ENCODE measurements around the gene KRT76. TPM values are rescaled to one million over a fixed set of nuclear protein-coding genes. Genes with fewer than 3 reads are reported as not detected.

The KRT76 gene
- total RNA-seq, 1 experiment from 2014 or later, result not detected

DNA sequence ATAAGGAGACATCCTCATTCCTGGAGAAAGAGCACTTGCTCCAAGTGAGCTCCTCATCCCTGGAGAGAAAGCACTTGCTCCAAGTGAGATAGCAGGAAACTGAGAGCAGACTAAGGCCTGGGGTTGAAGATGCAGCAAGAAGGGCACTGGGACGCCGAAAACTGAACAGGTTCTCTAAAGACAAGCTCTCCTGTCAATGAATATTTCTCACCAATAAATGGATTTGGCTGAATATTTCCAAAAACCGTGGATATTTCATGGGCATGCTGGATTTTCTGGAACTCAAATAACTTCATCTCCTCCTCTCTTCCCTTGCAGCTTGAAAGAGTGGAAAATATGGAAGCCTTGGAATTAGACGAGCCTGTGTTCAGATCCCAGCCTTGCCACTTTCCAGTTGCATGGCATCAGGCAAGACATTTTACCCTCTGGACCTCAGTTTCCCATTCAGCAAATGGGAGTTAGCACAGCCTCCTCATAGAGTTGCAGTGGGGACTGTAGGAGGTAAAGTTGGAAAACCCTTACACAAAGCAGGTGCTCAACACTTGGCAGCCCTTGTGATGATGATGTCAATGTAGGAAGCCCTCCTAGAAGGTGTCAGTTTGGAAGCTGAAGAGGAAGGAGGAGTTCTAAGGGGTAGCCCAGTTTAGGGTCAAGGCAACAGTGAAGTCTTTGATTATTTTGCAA, 4.4 kb upstream of the KRT76 start:
- H3F3A ChIP-seq (ENCODE audit: low read length, unreplicated experiment), result no peaks in the 10 kb centered on the region
- ChIA-PET CTCF (interaction anchor here (0.6 kb wide), 1 partner anchor 1403 kb away, joined by 3 read pairs; no protein-coding TSS in a partner anchor), POLR2A (ENCODE audit: unreplicated experiment) (no interaction called here)
- H3K27me3 ChIP-seq (ENCODE audit: low read length), result peaks cover 16% of the 10 kb centered on the region; the same call in 1 of the 2 replicates
- no peaks in the 10 kb centered on the region for H3K79me2 ChIP-seq (ENCODE audit: low read length)
- intact Hi-C loops (cut with micrococcal nuclease), result no loop called here
- TF ChIP-seq, protein P1, sequence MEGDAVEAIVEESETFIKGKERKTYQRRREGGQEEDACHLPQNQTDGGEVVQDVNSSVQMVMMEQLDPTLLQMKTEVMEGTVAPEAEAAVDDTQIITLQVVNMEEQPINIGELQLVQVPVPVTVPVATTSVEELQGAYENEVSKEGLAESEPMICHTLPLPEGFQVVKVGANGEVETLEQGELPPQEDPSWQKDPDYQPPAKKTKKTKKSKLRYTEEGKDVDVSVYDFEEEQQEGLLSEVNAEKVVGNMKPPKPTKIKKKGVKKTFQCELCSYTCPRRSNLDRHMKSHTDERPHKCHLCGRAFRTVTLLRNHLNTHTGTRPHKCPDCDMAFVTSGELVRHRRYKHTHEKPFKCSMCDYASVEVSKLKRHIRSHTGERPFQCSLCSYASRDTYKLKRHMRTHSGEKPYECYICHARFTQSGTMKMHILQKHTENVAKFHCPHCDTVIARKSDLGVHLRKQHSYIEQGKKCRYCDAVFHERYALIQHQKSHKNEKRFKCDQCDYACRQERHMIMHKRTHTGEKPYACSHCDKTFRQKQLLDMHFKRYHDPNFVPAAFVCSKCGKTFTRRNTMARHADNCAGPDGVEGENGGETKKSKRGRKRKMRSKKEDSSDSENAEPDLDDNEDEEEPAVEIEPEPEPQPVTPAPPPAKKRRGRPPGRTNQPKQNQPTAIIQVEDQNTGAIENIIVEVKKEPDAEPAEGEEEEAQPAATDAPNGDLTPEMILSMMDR (conservative IDR thresholded peaks at IDR 0.05; ENCODE audit: low read depth, low read length), result no peak
- TF ChIP-seq EZH2phosphoT487 (IDR thresholded peaks at IDR 0.05; ENCODE audit: borderline replicate concordance, low read length), result no peak
- no peak for TF ChIP-seq EZH2 (IDR thresholded peaks at IDR 0.05; ENCODE audit: low read length, unreplicated experiment)
- no peaks in the 10 kb centered on the region for H3K9me3 ChIP-seq (ENCODE audit: low read length)
- H3K27ac ChIP-seq (ENCODE audit: low read length), result no peak overlapping the region
- H2AFZ ChIP-seq (ENCODE audit: low read length), result no peak overlapping the region
- ATAC-seq (no peak), DNase-seq (no peak)
- no peaks in the 10 kb centered on the region for H3K36me3 ChIP-seq (ENCODE audit: low read depth, low read length)
- BruUV-seq (replicated peaks), result no TSS peak
- H3K9me2 ChIP-seq (replicated peaks; ENCODE audit: low read length), result no peaks in the 10 kb centered on the region
- no peak overlapping the region for H3K4me2 ChIP-seq (ENCODE audit: low read length)
- no peaks in the 10 kb centered on the region for H4K20me1 ChIP-seq (ENCODE audit: low read length)
- no peaks in the 10 kb centered on the region for H3K4me1 ChIP-seq (ENCODE audit: insufficient read depth, low read length)
- no peak overlapping the region for H3K9ac ChIP-seq (ENCODE audit: low read length)
- no peak overlapping the region for H3K4me3 ChIP-seq (ENCODE audit: low read length)

DNA sequence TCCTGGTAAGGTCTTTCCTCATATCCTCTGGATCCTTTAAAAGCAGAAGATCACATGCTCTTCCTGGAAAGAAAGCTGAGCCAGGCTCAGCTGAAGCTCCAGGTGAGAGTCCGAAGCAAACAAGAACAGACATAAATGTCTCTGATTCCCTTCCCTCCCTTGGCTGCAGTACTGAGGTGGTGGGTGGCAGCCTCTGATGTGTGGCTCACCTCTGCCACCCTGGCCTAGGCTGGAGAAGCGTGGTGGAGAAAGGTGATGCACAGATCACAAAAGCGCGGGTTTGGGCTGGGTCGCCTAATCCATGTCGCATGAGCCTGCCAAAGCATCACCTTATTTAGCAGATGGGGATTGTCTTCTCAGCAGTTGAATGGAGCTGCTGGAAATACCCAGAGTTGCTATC, 2.8 kb upstream of the KRT76 start:
- H3F3A ChIP-seq (ENCODE audit: low read length, unreplicated experiment), result no peaks in the 10 kb centered on the region
- POLR2A ChIA-PET (ENCODE audit: unreplicated experiment), result no interaction called here
- no peaks in the 10 kb centered on the region for H3K36me3 ChIP-seq (ENCODE audit: low read depth, low read length)
- no peak overlapping the region for H2AFZ ChIP-seq (ENCODE audit: low read length)
- H3K4me2 ChIP-seq (ENCODE audit: low read length), result no peak overlapping the region
- no peaks in the 10 kb centered on the region for H3K9me3 ChIP-seq (ENCODE audit: low read length)
- DNase-seq (no peak), ATAC-seq (no peak)
- H3K27me3 ChIP-seq (ENCODE audit: low read length), result peaks cover 14% of the 10 kb centered on the region; the same call in 1 of the 2 replicates
- intact Hi-C loops (cut with micrococcal nuclease), result no loop called here
- TF ChIP-seq, protein P1 (conservative IDR thresholded peaks at IDR 0.05; ENCODE audit: low read depth, low read length), result no peak
- TF ChIP-seq EZH2phosphoT487 (IDR thresholded peaks at IDR 0.05; ENCODE audit: borderline replicate concordance, low read length), result no peak
- no peak for TF ChIP-seq EZH2 (IDR thresholded peaks at IDR 0.05; ENCODE audit: low read length, unreplicated experiment)
- H3K9ac ChIP-seq (ENCODE audit: low read length), result no peak overlapping the region
- CTCF ChIA-PET, result no interaction called here
- H3K4me1 ChIP-seq (ENCODE audit: insufficient read depth, low read length), result no peaks in the 10 kb centered on the region
- no peaks in the 10 kb centered on the region for H3K9me2 ChIP-seq (replicated peaks; ENCODE audit: low read length)
- no peaks in the 10 kb centered on the region for H3K79me2 ChIP-seq (ENCODE audit: low read length)
- H3K27ac ChIP-seq (ENCODE audit: low read length), result no peak overlapping the region
- H3K4me3 ChIP-seq (ENCODE audit: low read length), result no peak overlapping the region
- BruUV-seq (replicated peaks), result no TSS peak
- H4K20me1 ChIP-seq (ENCODE audit: low read length), result no peaks in the 10 kb centered on the region

- ChIA-PET POLR2A (ENCODE audit: unreplicated experiment) (no interaction called here), CTCF (no interaction called here)
- H3K9ac ChIP-seq (ENCODE audit: low read length), result no peak overlapping the region
- H3K9me2 ChIP-seq (replicated peaks; ENCODE audit: low read length), result no peaks in the 10 kb centered on the region
- intact Hi-C loops (cut with micrococcal nuclease), result no loop called here
- peaks cover 12% of the 10 kb centered on the region; the same call in 1 of the 2 replicates for H3K27me3 ChIP-seq (ENCODE audit: low read length)
- H4K20me1 ChIP-seq (ENCODE audit: low read length), result no peaks in the 10 kb centered on the region
- no peak overlapping the region for H3K27ac ChIP-seq (ENCODE audit: low read length)
- no peaks in the 10 kb centered on the region for H3K36me3 ChIP-seq (ENCODE audit: low read depth, low read length)
- TF ChIP-seq EZH2phosphoT487 (IDR thresholded peaks at IDR 0.05; ENCODE audit: borderline replicate concordance, low read length), result no peak
- no peak for TF ChIP-seq EZH2 (IDR thresholded peaks at IDR 0.05; ENCODE audit: low read length, unreplicated experiment)
- TF ChIP-seq, protein P1 (conservative IDR thresholded peaks at IDR 0.05; ENCODE audit: low read depth, low read length), result no peak
- no peak overlapping the region for H2AFZ ChIP-seq (ENCODE audit: low read length)
- no TSS peak for BruUV-seq (replicated peaks)
- H3K9me3 ChIP-seq (ENCODE audit: low read length), result no peaks in the 10 kb centered on the region
- H3K4me1 ChIP-seq (ENCODE audit: insufficient read depth, low read length), result no peaks in the 10 kb centered on the region
- no peak overlapping the region for H3K4me2 ChIP-seq (ENCODE audit: low read length)
- no peak overlapping the region for H3K4me3 ChIP-seq (ENCODE audit: low read length)
- no peak for ATAC-seq
- no peaks in the 10 kb centered on the region for H3K79me2 ChIP-seq (ENCODE audit: low read length)
- no peaks in the 10 kb centered on the region for H3F3A ChIP-seq (ENCODE audit: low read length, unreplicated experiment)
- no peak for DNase-seq
Observed at GRCh38 chr12:52778833-52779232, 1.7 kb upstream of the KRT76 start.

All from PC-3 (cell line).